ENCODE measurements around the gene PER1. TPM values are rescaled to one million over a fixed set of nuclear protein-coding genes. Genes with fewer than 3 reads are reported as not detected.

PER1 gene
- total and polyA plus RNA-seq, 9 of the 15 experiments (the other 6 are each of a cell fraction or from before 2014, with no cell fraction given): 0.13 to 26.0 (median 3.4) TPM

DNA sequence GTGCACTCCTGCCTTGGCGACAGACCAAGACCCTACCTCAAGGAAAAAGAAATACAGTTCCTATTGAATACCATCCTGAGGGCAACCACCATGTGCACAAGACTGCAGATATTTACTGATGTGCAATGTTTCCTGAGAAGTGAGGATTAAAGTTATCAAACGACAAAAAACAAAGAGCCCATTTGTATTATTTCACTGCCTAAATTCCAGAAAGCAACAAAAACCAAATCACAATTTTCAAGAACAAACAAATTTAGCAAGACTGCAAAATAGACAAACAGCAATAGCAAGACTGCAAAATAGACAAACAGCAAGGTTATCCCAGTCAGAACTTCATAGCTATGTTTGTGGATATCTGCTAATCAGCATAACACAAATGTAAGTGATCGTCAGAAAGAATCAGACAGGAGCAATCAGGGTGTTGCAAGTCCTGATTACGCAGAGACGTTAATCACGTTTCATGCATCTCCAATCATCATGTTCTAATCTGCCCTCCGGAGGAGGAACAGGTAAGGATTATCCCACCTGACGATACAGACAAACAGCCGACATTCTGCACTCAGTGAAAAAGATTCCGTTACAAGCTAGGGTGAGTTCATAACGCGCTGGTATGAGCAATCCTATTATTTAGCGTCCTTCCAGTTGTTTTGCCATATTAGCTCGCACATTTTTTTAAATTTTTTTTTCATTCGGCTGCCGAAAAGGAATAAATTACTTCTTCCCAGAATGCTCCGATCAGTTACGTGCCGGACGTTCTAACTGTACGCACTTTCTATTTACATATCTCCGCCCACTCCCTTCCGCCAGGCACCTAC lies 21.1 kb upstream of the PER1 start (continued):
- TF ChIP-seq NCOA4 (IDR thresholded peaks at IDR 0.05; ENCODE audit: partially characterized antibody) (peak; percentile 96), CBX2 (IDR thresholded peaks at IDR 0.05; ENCODE audit: insufficient read depth, low read length, poor library complexity, severe bottlenecking) (no peak), MAFG (tag; conservative IDR thresholded peaks at IDR 0.05) (peak; percentile 90), ZNF239 (CRISPR knock-in tag; IDR thresholded peaks at IDR 0.05) (peak; percentile 68), EGR1 (conservative IDR thresholded peaks at IDR 0.05) (peak; percentile 57), POU5F1 (IDR thresholded peaks at IDR 0.05; ENCODE audit: borderline replicate concordance, low read depth, low read length, partially characterized antibody) (no peak), BCL6 (CRISPR knock-in tag; IDR thresholded peaks at IDR 0.05) (0 out of 2 replicates have a peak, but pooled peaks have one; percentile 67), ZNF274 (IDR thresholded peaks at IDR 0.05; ENCODE audit: borderline replicate concordance, low read depth, low read length) (0 out of 2 replicates have a peak, but pooled peaks have one; percentile 40), ADNP (tag; IDR thresholded peaks at IDR 0.05) (no peak), LEF1 (IDR thresholded peaks at IDR 0.05) (peak; percentile 89), TAF15 (IDR thresholded peaks at IDR 0.05; ENCODE audit: low read depth, low read length) (no peak), PPARD (CRISPR knock-in tag; IDR thresholded peaks at IDR 0.05) (no peak), KLF16 (IDR thresholded peaks at IDR 0.05) (peak; percentile 6; the same call in 1 of the 2 replicates), HDAC2 (IDR thresholded peaks at IDR 0.05) (peak; percentile 84), ILF3 (IDR thresholded peaks at IDR 0.05; ENCODE audit: borderline replicate concordance) (peak; percentile 99)
- TF ChIP-seq, protein P1, sequence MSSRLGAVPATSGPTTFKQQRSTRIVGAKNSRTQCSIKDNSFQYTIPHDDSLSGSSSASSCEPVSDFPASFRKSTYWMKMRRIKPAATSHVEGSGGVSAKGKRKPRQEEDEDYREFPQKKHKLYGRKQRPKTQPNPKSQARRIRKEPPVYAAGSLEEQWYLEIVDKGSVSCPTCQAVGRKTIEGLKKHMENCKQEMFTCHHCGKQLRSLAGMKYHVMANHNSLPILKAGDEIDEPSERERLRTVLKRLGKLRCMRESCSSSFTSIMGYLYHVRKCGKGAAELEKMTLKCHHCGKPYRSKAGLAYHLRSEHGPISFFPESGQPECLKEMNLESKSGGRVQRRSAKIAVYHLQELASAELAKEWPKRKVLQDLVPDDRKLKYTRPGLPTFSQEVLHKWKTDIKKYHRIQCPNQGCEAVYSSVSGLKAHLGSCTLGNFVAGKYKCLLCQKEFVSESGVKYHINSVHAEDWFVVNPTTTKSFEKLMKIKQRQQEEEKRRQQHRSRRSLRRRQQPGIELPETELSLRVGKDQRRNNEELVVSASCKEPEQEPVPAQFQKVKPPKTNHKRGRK (tag; IDR thresholded peaks at IDR 0.05): no peak
- TF ChIP-seq, protein P2, sequence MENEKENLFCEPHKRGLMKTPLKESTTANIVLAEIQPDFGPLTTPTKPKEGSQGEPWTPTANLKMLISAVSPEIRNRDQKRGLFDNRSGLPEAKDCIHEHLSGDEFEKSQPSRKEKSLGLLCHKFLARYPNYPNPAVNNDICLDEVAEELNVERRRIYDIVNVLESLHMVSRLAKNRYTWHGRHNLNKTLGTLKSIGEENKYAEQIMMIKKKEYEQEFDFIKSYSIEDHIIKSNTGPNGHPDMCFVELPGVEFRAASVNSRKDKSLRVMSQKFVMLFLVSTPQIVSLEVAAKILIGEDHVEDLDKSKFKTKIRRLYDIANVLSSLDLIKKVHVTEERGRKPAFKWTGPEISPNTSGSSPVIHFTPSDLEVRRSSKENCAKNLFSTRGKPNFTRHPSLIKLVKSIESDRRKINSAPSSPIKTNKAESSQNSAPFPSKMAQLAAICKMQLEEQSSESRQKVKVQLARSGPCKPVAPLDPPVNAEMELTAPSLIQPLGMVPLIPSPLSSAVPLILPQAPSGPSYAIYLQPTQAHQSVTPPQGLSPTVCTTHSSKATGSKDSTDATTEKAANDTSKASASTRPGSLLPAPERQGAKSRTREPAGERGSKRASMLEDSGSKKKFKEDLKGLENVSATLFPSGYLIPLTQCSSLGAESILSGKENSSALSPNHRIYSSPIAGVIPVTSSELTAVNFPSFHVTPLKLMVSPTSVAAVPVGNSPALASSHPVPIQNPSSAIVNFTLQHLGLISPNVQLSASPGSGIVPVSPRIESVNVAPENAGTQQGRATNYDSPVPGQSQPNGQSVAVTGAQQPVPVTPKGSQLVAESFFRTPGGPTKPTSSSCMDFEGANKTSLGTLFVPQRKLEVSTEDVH (IDR thresholded peaks at IDR 0.05; ENCODE audit: low read depth, partially characterized antibody): peak; percentile 46
- TF ChIP-seq, protein P3, sequence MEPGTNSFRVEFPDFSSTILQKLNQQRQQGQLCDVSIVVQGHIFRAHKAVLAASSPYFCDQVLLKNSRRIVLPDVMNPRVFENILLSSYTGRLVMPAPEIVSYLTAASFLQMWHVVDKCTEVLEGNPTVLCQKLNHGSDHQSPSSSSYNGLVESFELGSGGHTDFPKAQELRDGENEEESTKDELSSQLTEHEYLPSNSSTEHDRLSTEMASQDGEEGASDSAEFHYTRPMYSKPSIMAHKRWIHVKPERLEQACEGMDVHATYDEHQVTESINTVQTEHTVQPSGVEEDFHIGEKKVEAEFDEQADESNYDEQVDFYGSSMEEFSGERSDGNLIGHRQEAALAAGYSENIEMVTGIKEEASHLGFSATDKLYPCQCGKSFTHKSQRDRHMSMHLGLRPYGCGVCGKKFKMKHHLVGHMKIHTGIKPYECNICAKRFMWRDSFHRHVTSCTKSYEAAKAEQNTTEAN (CRISPR knock-in tag; IDR thresholded peaks at IDR 0.05): no peak
- TF ChIP-seq, protein P4, sequence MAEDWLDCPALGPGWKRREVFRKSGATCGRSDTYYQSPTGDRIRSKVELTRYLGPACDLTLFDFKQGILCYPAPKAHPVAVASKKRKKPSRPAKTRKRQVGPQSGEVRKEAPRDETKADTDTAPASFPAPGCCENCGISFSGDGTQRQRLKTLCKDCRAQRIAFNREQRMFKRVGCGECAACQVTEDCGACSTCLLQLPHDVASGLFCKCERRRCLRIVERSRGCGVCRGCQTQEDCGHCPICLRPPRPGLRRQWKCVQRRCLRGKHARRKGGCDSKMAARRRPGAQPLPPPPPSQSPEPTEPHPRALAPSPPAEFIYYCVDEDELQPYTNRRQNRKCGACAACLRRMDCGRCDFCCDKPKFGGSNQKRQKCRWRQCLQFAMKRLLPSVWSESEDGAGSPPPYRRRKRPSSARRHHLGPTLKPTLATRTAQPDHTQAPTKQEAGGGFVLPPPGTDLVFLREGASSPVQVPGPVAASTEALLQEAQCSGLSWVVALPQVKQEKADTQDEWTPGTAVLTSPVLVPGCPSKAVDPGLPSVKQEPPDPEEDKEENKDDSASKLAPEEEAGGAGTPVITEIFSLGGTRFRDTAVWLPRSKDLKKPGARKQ (CRISPR knock-in tag; IDR thresholded peaks at IDR 0.05): no peak

Measured in K562 (cell line).